ENCODE results near the gene DEGS2.

DNA sequence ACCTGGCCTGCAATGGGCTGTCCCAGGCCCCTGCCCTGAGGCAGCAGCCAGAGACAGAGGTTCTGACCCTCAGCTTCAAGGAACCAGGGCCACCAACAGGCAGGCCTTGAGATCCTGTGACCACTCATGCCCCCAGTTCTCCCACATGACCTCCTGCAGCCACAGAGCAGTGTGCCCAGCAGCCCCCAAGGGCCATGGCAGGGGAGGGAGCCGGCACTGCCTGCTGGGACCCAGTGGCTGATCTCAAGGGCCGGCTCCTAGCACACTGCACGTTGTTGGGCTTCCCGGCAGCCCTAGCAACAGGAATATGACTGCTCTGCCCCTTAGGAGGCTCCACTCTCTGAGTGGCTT, 14.8 kb downstream of the DEGS2 start:
- TF ChIP-seq, protein P1, sequence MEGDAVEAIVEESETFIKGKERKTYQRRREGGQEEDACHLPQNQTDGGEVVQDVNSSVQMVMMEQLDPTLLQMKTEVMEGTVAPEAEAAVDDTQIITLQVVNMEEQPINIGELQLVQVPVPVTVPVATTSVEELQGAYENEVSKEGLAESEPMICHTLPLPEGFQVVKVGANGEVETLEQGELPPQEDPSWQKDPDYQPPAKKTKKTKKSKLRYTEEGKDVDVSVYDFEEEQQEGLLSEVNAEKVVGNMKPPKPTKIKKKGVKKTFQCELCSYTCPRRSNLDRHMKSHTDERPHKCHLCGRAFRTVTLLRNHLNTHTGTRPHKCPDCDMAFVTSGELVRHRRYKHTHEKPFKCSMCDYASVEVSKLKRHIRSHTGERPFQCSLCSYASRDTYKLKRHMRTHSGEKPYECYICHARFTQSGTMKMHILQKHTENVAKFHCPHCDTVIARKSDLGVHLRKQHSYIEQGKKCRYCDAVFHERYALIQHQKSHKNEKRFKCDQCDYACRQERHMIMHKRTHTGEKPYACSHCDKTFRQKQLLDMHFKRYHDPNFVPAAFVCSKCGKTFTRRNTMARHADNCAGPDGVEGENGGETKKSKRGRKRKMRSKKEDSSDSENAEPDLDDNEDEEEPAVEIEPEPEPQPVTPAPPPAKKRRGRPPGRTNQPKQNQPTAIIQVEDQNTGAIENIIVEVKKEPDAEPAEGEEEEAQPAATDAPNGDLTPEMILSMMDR (IDR thresholded peaks at IDR 0.05; ENCODE audit: low read depth, low read length), result no peak
- TF ChIP-seq MYC (IDR thresholded peaks at IDR 0.05; ENCODE audit: low read depth, low read length) (no peak), POLR2A (IDR thresholded peaks at IDR 0.05; ENCODE audit: extremely low read depth, insufficient read length) (no peak)
- TF ChIP-seq, protein P2, sequence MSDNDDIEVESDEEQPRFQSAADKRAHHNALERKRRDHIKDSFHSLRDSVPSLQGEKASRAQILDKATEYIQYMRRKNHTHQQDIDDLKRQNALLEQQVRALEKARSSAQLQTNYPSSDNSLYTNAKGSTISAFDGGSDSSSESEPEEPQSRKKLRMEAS (IDR thresholded peaks at IDR 0.05; ENCODE audit: low read depth, low read length), result no peak
